Measurements from ENCODE around the gene PCDH10. TPM values are rescaled to one million over a fixed set of nuclear protein-coding genes. Genes with fewer than 3 reads are reported as not detected.
A peak's percentile ranks its signal among the peaks of the same experiment; 100 is the strongest.

PCDH10 gene
- total RNA-seq, 6 donors from 2014 or later: 0.39 to 1.3 (median 0.76) TPM; not detected in 1

- WGBS, 2 donors: 3 to 11% methylated on average over 8 of the region's 8 CpGs
- peak overlapping the region in 3 of 4 donors; percentile 40 to 47 (median 45) for H3K4me3 ChIP-seq
- TF ChIP-seq, protein P1, sequence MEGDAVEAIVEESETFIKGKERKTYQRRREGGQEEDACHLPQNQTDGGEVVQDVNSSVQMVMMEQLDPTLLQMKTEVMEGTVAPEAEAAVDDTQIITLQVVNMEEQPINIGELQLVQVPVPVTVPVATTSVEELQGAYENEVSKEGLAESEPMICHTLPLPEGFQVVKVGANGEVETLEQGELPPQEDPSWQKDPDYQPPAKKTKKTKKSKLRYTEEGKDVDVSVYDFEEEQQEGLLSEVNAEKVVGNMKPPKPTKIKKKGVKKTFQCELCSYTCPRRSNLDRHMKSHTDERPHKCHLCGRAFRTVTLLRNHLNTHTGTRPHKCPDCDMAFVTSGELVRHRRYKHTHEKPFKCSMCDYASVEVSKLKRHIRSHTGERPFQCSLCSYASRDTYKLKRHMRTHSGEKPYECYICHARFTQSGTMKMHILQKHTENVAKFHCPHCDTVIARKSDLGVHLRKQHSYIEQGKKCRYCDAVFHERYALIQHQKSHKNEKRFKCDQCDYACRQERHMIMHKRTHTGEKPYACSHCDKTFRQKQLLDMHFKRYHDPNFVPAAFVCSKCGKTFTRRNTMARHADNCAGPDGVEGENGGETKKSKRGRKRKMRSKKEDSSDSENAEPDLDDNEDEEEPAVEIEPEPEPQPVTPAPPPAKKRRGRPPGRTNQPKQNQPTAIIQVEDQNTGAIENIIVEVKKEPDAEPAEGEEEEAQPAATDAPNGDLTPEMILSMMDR (IDR thresholded peaks at IDR 0.05): no peak
- TF ChIP-seq EP300 (IDR thresholded peaks at IDR 0.05) (no peak), POLR2A (IDR thresholded peaks at IDR 0.05) (no peak), POLR2AphosphoS5 (IDR thresholded peaks at IDR 0.05) (no peak)
- no peak for ATAC-seq (ENCODE audit: low FRiP score in 2 of 2)
- peaks cover 0 to 37% (median 19%) of the 10 kb centered on the region in 4 donors for H3K27me3 ChIP-seq
- peaks cover 39 to 71% (median 56%) of the 10 kb centered on the region in 4 donors for H3K4me1 ChIP-seq
- H3K27ac ChIP-seq: no peak overlapping the region
- DNase-seq: no peak
- H3K9me3 ChIP-seq: no peaks in the 10 kb centered on the region
- no peaks in the 10 kb centered on the region for H3K36me3 ChIP-seq
Observed at GRCh38 chr4:133149364-133149695, 236 bp downstream of the PCDH10 start.

DNA sequence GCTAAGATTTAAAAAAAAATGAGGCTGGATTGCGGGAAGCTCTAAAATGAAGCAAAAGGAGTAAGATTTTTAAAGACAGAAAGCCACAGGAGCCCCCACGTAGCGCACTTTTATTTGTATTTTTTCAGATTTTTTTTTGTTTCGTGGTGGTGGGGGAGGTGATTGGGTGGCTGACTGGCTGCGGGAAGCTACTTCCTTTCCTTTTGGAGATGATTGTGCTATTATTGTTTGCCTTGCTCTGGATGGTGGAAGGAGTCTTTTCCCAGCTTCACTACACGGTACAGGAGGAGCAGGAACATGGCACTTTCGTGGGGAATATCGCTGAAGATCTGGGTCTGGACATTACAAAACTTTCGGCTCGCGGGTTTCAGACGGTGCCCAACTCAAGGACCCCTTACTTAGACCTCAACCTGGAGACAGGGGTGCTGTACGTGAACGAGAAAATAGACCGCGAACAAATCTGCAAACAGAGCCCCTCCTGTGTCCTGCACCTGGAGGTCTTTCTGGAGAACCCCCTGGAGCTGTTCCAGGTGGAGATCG lies 908 bp downstream of the PCDH10 start:
- no peak overlapping the region for H3K27ac ChIP-seq
- DNase-seq (no peak), ATAC-seq (ENCODE audit: low FRiP score in 2 of 2) (no peak)
- 2% methylated on average over 14 to 17 of the region's 17 CpGs for WGBS, 2 donors
- no peaks in the 10 kb centered on the region for H3K9me3 ChIP-seq
- H3K36me3 ChIP-seq: no peaks in the 10 kb centered on the region
- H3K4me3 ChIP-seq: peak overlapping the region in 3 of 4 donors; percentile 40 to 47 (median 45)
- peaks cover 39 to 71% (median 56%) of the 10 kb centered on the region in 4 donors for H3K4me1 ChIP-seq
- peaks cover 0 to 37% (median 19%) of the 10 kb centered on the region in 4 donors for H3K27me3 ChIP-seq
- TF ChIP-seq POLR2AphosphoS5 (IDR thresholded peaks at IDR 0.05) (no peak), POLR2A (IDR thresholded peaks at IDR 0.05) (no peak), EP300 (IDR thresholded peaks at IDR 0.05) (no peak)
- TF ChIP-seq, protein P1 (IDR thresholded peaks at IDR 0.05): no peak

DNA sequence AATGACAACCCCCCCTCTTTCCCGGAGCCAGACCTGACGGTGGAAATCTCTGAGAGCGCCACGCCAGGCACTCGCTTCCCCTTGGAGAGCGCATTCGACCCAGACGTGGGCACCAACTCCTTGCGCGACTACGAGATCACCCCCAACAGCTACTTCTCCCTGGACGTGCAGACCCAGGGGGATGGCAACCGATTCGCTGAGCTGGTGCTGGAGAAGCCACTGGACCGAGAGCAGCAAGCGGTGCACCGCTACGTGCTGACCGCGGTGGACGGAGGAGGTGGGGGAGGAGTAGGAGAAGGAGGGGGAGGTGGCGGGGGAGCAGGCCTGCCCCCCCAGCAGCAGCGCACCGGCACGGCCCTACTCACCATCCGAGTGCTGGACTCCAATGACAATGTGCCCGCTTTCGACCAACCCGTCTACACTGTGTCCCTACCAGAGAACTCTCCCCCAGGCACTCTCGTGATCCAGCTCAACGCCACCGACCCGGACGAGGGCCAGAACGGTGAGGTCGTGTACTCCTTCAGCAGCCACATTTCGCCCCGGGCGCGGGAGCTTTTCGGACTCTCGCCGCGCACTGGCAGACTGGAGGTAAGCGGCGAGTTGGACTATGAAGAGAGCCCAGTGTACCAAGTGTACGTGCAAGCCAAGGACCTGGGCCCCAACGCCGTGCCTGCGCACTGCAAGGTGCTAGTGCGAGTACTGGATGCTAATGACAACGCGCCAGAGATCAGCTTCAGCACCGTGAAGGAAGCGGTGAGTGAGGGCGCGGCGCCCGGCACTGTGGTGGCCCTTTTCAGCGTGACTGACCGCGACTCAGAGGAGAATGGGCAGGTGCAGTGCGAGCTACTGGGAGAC lies 1.6 kb downstream of the PCDH10 start:
- H3K9me3 ChIP-seq: no peaks in the 10 kb centered on the region
- TF ChIP-seq POLR2A (IDR thresholded peaks at IDR 0.05) (no peak), EP300 (IDR thresholded peaks at IDR 0.05) (no peak), POLR2AphosphoS5 (IDR thresholded peaks at IDR 0.05) (no peak)
- TF ChIP-seq, protein P1 (IDR thresholded peaks at IDR 0.05): no peak
- peak in 1 of 2 donors; percentile 81 for DNase-seq
- peak in 1 of 2 donors; percentile 13 for ATAC-seq (ENCODE audit: low FRiP score in 2 of 2)
- H3K4me1 ChIP-seq: peaks cover 39 to 71% (median 56%) of the 10 kb centered on the region in 4 donors
- peaks cover 0 to 37% (median 19%) of the 10 kb centered on the region in 4 donors for H3K27me3 ChIP-seq
- 10 to 12% methylated on average over 27 to 42 of the region's 63 CpGs for WGBS, 2 donors
- H3K36me3 ChIP-seq: no peaks in the 10 kb centered on the region
- H3K4me3 ChIP-seq: peak overlapping the region in 3 of 4 donors; percentile 40 to 47 (median 45)
- no peak overlapping the region for H3K27ac ChIP-seq

DNA sequence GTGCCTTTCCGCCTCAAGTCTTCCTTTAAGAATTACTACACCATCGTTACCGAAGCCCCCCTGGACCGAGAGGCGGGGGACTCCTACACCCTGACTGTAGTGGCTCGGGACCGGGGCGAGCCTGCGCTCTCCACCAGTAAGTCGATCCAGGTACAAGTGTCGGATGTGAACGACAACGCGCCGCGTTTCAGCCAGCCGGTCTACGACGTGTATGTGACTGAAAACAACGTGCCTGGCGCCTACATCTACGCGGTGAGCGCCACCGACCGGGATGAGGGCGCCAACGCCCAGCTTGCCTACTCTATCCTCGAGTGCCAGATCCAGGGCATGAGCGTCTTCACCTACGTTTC lies 2.2 kb downstream of the PCDH10 start:
- peak in 1 of 2 donors; percentile 62 for DNase-seq

More for the DNA sequence above, 2.2 kb downstream of the PCDH10 start:
- ATAC-seq (ENCODE audit: low FRiP score in 2 of 2): no peak
- no peak for TF ChIP-seq EP300 (IDR thresholded peaks at IDR 0.05)
- TF ChIP-seq POLR2AphosphoS5 (IDR thresholded peaks at IDR 0.05): no peak
- no peak for TF ChIP-seq POLR2A (IDR thresholded peaks at IDR 0.05)
- TF ChIP-seq, protein P1 (IDR thresholded peaks at IDR 0.05): no peak
- peak overlapping the region in 3 of 4 donors; percentile 40 to 47 (median 45) for H3K4me3 ChIP-seq
- peaks cover 0 to 36% (median 19%) of the 10 kb centered on the region in 4 donors for H3K27me3 ChIP-seq
- no peaks in the 10 kb centered on the region for H3K9me3 ChIP-seq
- H3K4me1 ChIP-seq: peaks cover 39 to 69% (median 56%) of the 10 kb centered on the region in 4 donors
- no peaks in the 10 kb centered on the region for H3K36me3 ChIP-seq
- no peak overlapping the region for H3K27ac ChIP-seq
- WGBS, 2 donors: 1 to 8% methylated on average over 23 to 28 of the region's 31 CpGs
